ENCODE measurements around the gene TM4SF4. TPM values are rescaled to one million over a fixed set of nuclear protein-coding genes. Genes with fewer than 3 reads are reported as not detected.

The TM4SF4 gene
- total and polyA plus RNA-seq, 2 of the 8 experiments (the other 6 are each of a cell fraction or from before 2014, with no cell fraction given), result not detected

DNA sequence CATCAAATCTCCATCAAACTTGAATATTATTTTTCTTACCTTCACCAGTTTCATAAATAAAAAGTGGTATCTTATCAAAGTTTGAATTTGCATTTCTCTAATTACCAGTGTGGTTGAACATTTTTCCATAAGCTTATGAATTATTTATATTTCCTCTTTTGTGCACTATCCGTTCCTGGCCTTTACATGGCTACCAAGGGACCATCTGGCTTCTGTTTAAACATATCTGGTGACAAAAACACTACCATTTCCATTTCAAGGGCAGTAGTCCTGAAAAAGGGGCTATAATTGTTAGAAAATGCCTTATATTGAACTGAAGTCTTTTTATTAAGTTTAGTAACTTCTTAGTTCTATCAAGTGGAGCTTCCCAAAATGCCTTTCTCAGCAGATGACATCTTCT is 44.3 kb upstream of the TM4SF4 start:
- CTCF ChIA-PET (ENCODE audit: partially characterized antibody), result interaction anchor here (1.5 kb wide), 1 partner anchor 86 kb away, joined by 4 read pairs; no protein-coding TSS in a partner anchor
- no peak for FAIRE-seq
- no peak for TF ChIP-seq GABPA (IDR thresholded peaks at IDR 0.05; ENCODE audit: borderline replicate concordance, insufficient read depth, low read length)
- no peak for TF ChIP-seq EGR1 (IDR thresholded peaks at IDR 0.05; ENCODE audit: borderline replicate concordance, low read depth, low read length)
- TF ChIP-seq, protein P1, sequence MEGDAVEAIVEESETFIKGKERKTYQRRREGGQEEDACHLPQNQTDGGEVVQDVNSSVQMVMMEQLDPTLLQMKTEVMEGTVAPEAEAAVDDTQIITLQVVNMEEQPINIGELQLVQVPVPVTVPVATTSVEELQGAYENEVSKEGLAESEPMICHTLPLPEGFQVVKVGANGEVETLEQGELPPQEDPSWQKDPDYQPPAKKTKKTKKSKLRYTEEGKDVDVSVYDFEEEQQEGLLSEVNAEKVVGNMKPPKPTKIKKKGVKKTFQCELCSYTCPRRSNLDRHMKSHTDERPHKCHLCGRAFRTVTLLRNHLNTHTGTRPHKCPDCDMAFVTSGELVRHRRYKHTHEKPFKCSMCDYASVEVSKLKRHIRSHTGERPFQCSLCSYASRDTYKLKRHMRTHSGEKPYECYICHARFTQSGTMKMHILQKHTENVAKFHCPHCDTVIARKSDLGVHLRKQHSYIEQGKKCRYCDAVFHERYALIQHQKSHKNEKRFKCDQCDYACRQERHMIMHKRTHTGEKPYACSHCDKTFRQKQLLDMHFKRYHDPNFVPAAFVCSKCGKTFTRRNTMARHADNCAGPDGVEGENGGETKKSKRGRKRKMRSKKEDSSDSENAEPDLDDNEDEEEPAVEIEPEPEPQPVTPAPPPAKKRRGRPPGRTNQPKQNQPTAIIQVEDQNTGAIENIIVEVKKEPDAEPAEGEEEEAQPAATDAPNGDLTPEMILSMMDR (IDR thresholded peaks at IDR 0.05; ENCODE audit: control extremely low read depth in 1 of 3, insufficient read depth in 1 of 3, low read depth in 1 of 3, low read length in 3 of 3), result no peak
- TF ChIP-seq, protein P2, sequence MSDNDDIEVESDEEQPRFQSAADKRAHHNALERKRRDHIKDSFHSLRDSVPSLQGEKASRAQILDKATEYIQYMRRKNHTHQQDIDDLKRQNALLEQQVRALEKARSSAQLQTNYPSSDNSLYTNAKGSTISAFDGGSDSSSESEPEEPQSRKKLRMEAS (IDR thresholded peaks at IDR 0.05), result no peak
- TF ChIP-seq RBBP5 (IDR thresholded peaks at IDR 0.05; ENCODE audit: borderline replicate concordance, low read depth, low read length), result no peak
- TF ChIP-seq TAF7 (optimal IDR thresholded peaks at IDR 0.05; ENCODE audit: borderline replicate concordance, low read depth, low read length), result no peak
- no peak for TF ChIP-seq CBX5 (IDR thresholded peaks at IDR 0.05; ENCODE audit: low read depth, low read length)
- no peak for TF ChIP-seq YY1 (IDR thresholded peaks at IDR 0.05; ENCODE audit: low read depth, low read length)
- TF ChIP-seq KDM5A (IDR thresholded peaks at IDR 0.05; ENCODE audit: low read length), result no peak
- TF ChIP-seq KDM4A (IDR thresholded peaks at IDR 0.05; ENCODE audit: low read depth, low read length, severe bottlenecking), result no peak
- no peak for TF ChIP-seq RFX5 (IDR thresholded peaks at IDR 0.05; ENCODE audit: borderline replicate concordance, low read depth, low read length)

More for the DNA sequence above, 44.3 kb upstream of the TM4SF4 start:
- H3K14ac ChIP-seq (ENCODE audit: insufficient read length), result no peak overlapping the region
- H3K27me3 ChIP-seq (replicated peaks in 1 of 4; ENCODE audit: control insufficient read depth in 3 of 4, extremely low read depth in 1 of 4, insufficient read depth in 3 of 4, low read length in 3 of 4), result no peaks in the 10 kb centered on the region
- H3K4me3 ChIP-seq (ENCODE audit: extremely low read depth in 1 of 4, insufficient read depth in 2 of 4, low read depth in 3 of 4, low read length in 4 of 4), result no peak overlapping the region
- H2AFZ ChIP-seq (ENCODE audit: low read length), result no peak overlapping the region
- no peak for DNase-seq (ENCODE audit: low read depth in 1 of 2, low spot score in 2 of 2)
- no peak overlapping the region for H4K8ac ChIP-seq (ENCODE audit: extremely low read depth, insufficient read depth, low read length)
- no peak overlapping the region for H3K23ac ChIP-seq (ENCODE audit: insufficient read length)
- no peak overlapping the region for H3K56ac ChIP-seq (replicated peaks; ENCODE audit: insufficient read length, low read depth, low read length)
- H4K91ac ChIP-seq (replicated peaks; ENCODE audit: insufficient read length, low read length), result no peak overlapping the region
- H3K36me3 ChIP-seq (ENCODE audit: control insufficient read depth in 2 of 4, insufficient read depth in 4 of 4, low read length in 3 of 4), result no peaks in the 10 kb centered on the region
- H3K4ac ChIP-seq (replicated peaks; ENCODE audit: insufficient read length, low read depth, low read length), result no peak overlapping the region
- H3K18ac ChIP-seq (ENCODE audit: extremely low read depth, low read length), result no peak overlapping the region
- H3K79me1 ChIP-seq (ENCODE audit: low read depth, low read length), result no peaks in the 10 kb centered on the region
- peaks cover 0 to 2% (median 0%) of the 10 kb centered on the region in 4 experiments; a peak in 1 of 7 replicates for H3K4me1 ChIP-seq (replicated peaks in 1 of 4; ENCODE audit: control insufficient read depth in 3 of 4, insufficient read depth in 4 of 4, low read length in 3 of 4)
- H2BK12ac ChIP-seq (ENCODE audit: low read depth, low read length), result no peak overlapping the region
- H3K4me2 ChIP-seq (ENCODE audit: insufficient read depth in 1 of 2, low read depth in 2 of 2, low read length in 2 of 2), result no peak overlapping the region
- POLR2A ChIA-PET (ENCODE audit: partially characterized antibody), result no interaction called here
- no peaks in the 10 kb centered on the region for H4K20me1 ChIP-seq (replicated peaks in 1 of 2; ENCODE audit: control insufficient read depth in 1 of 2, insufficient read depth in 2 of 2, low read length in 2 of 2)
- H3K9me3 ChIP-seq (ENCODE audit: insufficient read depth in 2 of 2, low read depth in 1 of 2, low read length in 1 of 2), result 0 out of 4 replicates have a peak, but pooled peaks cover 0 to 2% of the 10 kb centered on the region in 2 experiments
- H2BK20ac ChIP-seq (ENCODE audit: low read length), result no peak overlapping the region
- H2AK5ac ChIP-seq (ENCODE audit: low read depth, low read length), result no peak overlapping the region
- H4K5ac ChIP-seq (ENCODE audit: insufficient read length, low read depth, low read length), result no peak overlapping the region
- no peak overlapping the region for H2BK120ac ChIP-seq (replicated peaks; ENCODE audit: low read depth, low read length)
- no peak overlapping the region for H3K9ac ChIP-seq (replicated peaks in 1 of 4; ENCODE audit: extremely low read depth in 1 of 4, low read depth in 3 of 4, low read length in 3 of 4)
- no peaks in the 10 kb centered on the region for H3K23me2 ChIP-seq (ENCODE audit: low read depth, low read length)
- whole genome bisulfite sequencing, 2 experiments (ENCODE audit: extremely low coverage in 1 of 2, insufficient coverage in 1 of 2, insufficient read length in 1 of 2, insufficient replicate concordance in 2 of 2, low coverage in 1 of 2, low lambda C conversion rate in 2 of 2, missing lambda C conversion rate in 1 of 2), result 83% methylated on average over 1 of the region's 1 CpG; no CpG with 5 or more reads in 1 of the 2 experiments
- H2BK15ac ChIP-seq (ENCODE audit: low read length), result no peak overlapping the region
- no peaks in the 10 kb centered on the region for H3K79me2 ChIP-seq (ENCODE audit: control insufficient read depth in 1 of 2, insufficient read depth in 2 of 2, low read length in 2 of 2)
- no peak overlapping the region for H2BK5ac ChIP-seq (ENCODE audit: low read depth, low read length)
- no peak overlapping the region for H3K27ac ChIP-seq (ENCODE audit: low read depth, low read length)

All from H1 (cell line).